Keratinocyte (primary cell): Measurements from ENCODE around the gene TMEM132D. TPM values are rescaled to one million over a fixed set of nuclear protein-coding genes. Genes with fewer than 3 reads are reported as not detected.

Experiments
- DNase-seq: peaks from one replicate; pipeline ENCODE4 v3.0.0-alpha.2; 2011; ENCODE audit warnings: low read depth, missing footprints, low spot score
- FAIRE-seq: peaks from 2 replicates; lab custom pipeline; 2011; peaks lifted over from hg19 to GRCh38; lab: Jason Lieb, UNC
- H2AFZ ChIP-seq: 2 replicates; pipeline ENCODE4 v1.6.0; 2012; ENCODE audit warnings: low read length, control low read depth, inconsistent platforms; ENCODE audit not compliant: control insufficient read depth
- H3K27ac ChIP-seq: 2 replicates; pipeline ENCODE4 v1.5.1; 2011; ENCODE audit warnings: low read length; ENCODE audit not compliant: control insufficient read depth, insufficient read depth
- H3K27me3 ChIP-seq: 3 replicates; pipeline ENCODE4 v1.6.0; 2011; ENCODE audit warnings: low read length; ENCODE audit not compliant: control insufficient read depth, insufficient read depth; ENCODE audit errors: extremely low read depth
- H3K36me3 ChIP-seq, 2 experiments: 2 replicates in 1 of 2; 3 replicates in 1 of 2; pipeline ENCODE4 v1.5.1; 2011; ENCODE audit warnings: low read length in 2 of 2, mild to moderate bottlenecking in 1 of 2; ENCODE audit not compliant: control insufficient read depth in 2 of 2, insufficient read depth in 2 of 2; ENCODE audit errors: extremely low read depth in 1 of 2
- H3K4me1 ChIP-seq: 3 replicates; pipeline ENCODE4 v1.5.1; 2011; ENCODE audit warnings: low read length; ENCODE audit not compliant: control insufficient read depth, insufficient read depth; ENCODE audit errors: extremely low read depth
- H3K4me2 ChIP-seq: 3 replicates; pipeline ENCODE4 v1.6.0; 2011; ENCODE audit warnings: low read depth, low read length; ENCODE audit not compliant: control insufficient read depth, insufficient read depth; ENCODE audit errors: extremely low read depth
- H3K4me3 ChIP-seq, 3 experiments: fragments of 200-600 bp in 1 of 3; sonication (generic) in 1 of 3; 2 replicates in 2 of 3; 3 replicates in 1 of 3; pipeline ENCODE4 v1.5.1; 2011 to 2016; ENCODE audit warnings: low read length in 3 of 3, mild to moderate bottlenecking in 3 of 3, control low read depth in 2 of 3, inconsistent platforms in 1 of 3, low read depth in 1 of 3, mixed read lengths in 1 of 3, mixed run types in 1 of 3, moderate library complexity in 1 of 3; ENCODE audit not compliant: control insufficient read depth in 2 of 3, insufficient read depth in 2 of 3; ENCODE audit errors: extremely low read depth in 1 of 3
- H3K79me2 ChIP-seq: 2 replicates; pipeline ENCODE4 v1.6.0; 2012; ENCODE audit warnings: low read length; ENCODE audit not compliant: control insufficient read depth, insufficient read depth
- H3K9ac ChIP-seq: 3 replicates; pipeline ENCODE4 v1.6.0; 2011; ENCODE audit warnings: low read length; ENCODE audit not compliant: control insufficient read depth, insufficient read depth; ENCODE audit errors: extremely low read depth
- H3K9me1 ChIP-seq: 3 replicates; pipeline ENCODE4 v1.6.0; 2011; ENCODE audit warnings: low read length; ENCODE audit not compliant: control insufficient read depth, insufficient read depth; ENCODE audit errors: extremely low read depth
- H3K9me3 ChIP-seq: 2 replicates; pipeline ENCODE4 v1.5.1; 2012; ENCODE audit warnings: low read depth, low read length; ENCODE audit not compliant: control insufficient read depth
- H4K20me1 ChIP-seq: 3 replicates; pipeline ENCODE4 v1.6.0; 2011; ENCODE audit warnings: low read length; ENCODE audit not compliant: control insufficient read depth, insufficient read depth; ENCODE audit errors: extremely low read depth
- EZH2 ChIP-seq: IDR thresholded peaks from one replicate; pipeline ENCODE4 v1.6.1; 2012; ENCODE audit warnings: inconsistent platforms, mild to moderate bottlenecking, low read length, moderate library complexity
- dilution Hi-C: fragments of 300-500 bp; cut with MboI; formaldehyde crosslinking; loops from one replicate; pipeline ENCODE4 v1.7.0; 2020; ENCODE audit warnings: low sequenced_read_pairs; ENCODE audit not compliant: extremely low pct_ligation_motif_present
- polyA plus RNA-seq, 5 experiments: library from polyadenylated mRNA; depleted of rRNA in 3 of 5; stranded (reverse) in 3 of 5; stranded (forward) in 1 of 5; unstranded in 1 of 5; fragments of >200 nt; gene quantifications; 1 replicate in 1 of 5; 2 replicates in 3 of 5; 3 replicates in 1 of 5; pipeline versions ENCODE4 v1.2.1 to v1.2.3, GENCODE V29; 2011 to 2012; ENCODE audit warnings: missing spikeins in 2 of 5, low read depth in 1 of 5, low replicate concordance in 1 of 5
- TF ChIP-seq, protein P1 (sequence below), 3 experiments: IDR thresholded peaks in 1 of 3; conservative IDR thresholded peaks in 1 of 3; optimal IDR thresholded peaks in 1 of 3; 2 replicates in 2 of 3; 3 replicates in 1 of 3; pipeline versions ENCODE3 to v1.5.1; 2011; ENCODE audit warnings: low read length in 3 of 3, mild to moderate bottlenecking in 3 of 3, moderate library complexity in 2 of 3, control low read depth in 1 of 3, inconsistent platforms in 1 of 3; ENCODE audit not compliant: insufficient read depth in 2 of 3; ENCODE audit errors: extremely low read depth in 1 of 3

TMEM132D gene
- polyA plus RNA-seq, 1 donor (not counting 4 experiments of a cell fraction or from before 2014, with no cell fraction given) = not detected

DNA sequence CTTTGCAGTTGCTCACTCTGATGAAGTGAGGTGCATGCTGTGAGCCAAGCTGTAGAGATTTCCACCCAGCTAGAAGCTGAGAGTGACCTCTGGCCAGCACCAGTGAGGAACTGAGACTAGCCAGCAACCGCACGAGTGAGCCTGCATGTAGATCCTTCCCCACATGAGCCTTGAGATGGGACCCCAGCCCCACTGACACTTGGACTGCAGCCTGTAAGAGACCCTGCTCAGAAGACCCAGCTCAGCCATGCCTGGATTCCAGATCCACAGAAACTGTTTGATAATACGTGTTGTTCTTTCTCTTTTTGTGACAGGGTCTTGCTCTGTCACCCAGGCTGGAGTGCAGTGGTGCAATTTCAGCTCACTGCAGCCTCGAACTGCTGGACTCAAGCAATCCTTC, 821.4 kb downstream of the TMEM132D start:
- Histone ChIP-seq H3K27me3 (no peaks in the 10 kb centered on the region), H2AFZ (no peak overlapping the region), H3K4me3 (no peak overlapping the region), H3K9me3 (peaks cover 14% of the 10 kb centered on the region), H3K36me3 (no peaks in the 10 kb centered on the region), H4K20me1 (no peaks in the 10 kb centered on the region), H3K4me2 (no peak overlapping the region), H3K9me1 (no peaks in the 10 kb centered on the region), H3K9ac (no peak overlapping the region), H3K4me1 (no peaks in the 10 kb centered on the region), H3K79me2 (no peaks in the 10 kb centered on the region), H3K27ac (no peak overlapping the region)
- no peak for FAIRE-seq
- no peak for TF ChIP-seq EZH2
- TF ChIP-seq, protein P1, sequence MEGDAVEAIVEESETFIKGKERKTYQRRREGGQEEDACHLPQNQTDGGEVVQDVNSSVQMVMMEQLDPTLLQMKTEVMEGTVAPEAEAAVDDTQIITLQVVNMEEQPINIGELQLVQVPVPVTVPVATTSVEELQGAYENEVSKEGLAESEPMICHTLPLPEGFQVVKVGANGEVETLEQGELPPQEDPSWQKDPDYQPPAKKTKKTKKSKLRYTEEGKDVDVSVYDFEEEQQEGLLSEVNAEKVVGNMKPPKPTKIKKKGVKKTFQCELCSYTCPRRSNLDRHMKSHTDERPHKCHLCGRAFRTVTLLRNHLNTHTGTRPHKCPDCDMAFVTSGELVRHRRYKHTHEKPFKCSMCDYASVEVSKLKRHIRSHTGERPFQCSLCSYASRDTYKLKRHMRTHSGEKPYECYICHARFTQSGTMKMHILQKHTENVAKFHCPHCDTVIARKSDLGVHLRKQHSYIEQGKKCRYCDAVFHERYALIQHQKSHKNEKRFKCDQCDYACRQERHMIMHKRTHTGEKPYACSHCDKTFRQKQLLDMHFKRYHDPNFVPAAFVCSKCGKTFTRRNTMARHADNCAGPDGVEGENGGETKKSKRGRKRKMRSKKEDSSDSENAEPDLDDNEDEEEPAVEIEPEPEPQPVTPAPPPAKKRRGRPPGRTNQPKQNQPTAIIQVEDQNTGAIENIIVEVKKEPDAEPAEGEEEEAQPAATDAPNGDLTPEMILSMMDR (optimal IDR thresholded peaks at IDR 0.05 in 1 of 3, IDR thresholded peaks at IDR 0.05 in 1 of 3, conservative IDR thresholded peaks at IDR 0.05 in 1 of 3; ENCODE audit: extremely low read depth in 1 of 3, insufficient read depth in 2 of 3, low read length in 3 of 3) = no peak
- dilution Hi-C loops = no loop called here
- no peak for DNase-seq

DNA sequence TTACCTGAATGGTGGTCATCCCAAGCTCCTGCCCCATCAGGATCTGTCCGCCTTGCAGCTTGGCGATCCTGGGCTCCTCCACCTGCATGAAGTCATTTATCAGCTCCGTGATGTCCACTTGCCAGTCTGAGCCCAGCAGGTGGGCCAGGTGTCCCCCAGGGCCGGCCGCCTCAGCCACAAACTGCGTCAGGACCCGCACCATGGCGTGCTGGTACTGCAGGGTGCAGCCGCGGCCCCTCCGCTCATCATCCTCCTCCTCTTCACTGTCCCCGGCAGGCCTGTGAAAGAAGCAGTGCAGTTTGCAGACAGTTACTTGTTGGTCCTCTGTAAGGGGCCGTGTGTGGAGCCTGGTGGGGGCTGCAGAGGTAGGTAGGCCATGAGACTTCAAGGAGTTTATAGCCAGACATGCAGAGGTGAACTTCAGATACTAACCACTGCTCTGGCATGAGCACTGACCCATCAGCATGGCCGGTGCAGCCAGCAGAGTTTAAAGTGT, 822.0 kb downstream of the TMEM132D start:
- no peak overlapping the region for H3K27ac ChIP-seq
- peaks cover 12% of the 10 kb centered on the region for H3K9me3 ChIP-seq
- no peaks in the 10 kb centered on the region for H3K4me1 ChIP-seq
- no peak overlapping the region for H2AFZ ChIP-seq
- no peaks in the 10 kb centered on the region for H3K36me3 ChIP-seq
- H3K4me2 ChIP-seq = no peak overlapping the region
- FAIRE-seq (no peak), DNase-seq (no peak)
- H3K9ac ChIP-seq = no peak overlapping the region
- no peaks in the 10 kb centered on the region for H4K20me1 ChIP-seq
- dilution Hi-C loops = no loop called here
- no peaks in the 10 kb centered on the region for H3K79me2 ChIP-seq
- TF ChIP-seq, protein P1 (optimal IDR thresholded peaks at IDR 0.05 in 1 of 3, IDR thresholded peaks at IDR 0.05 in 1 of 3, conservative IDR thresholded peaks at IDR 0.05 in 1 of 3; ENCODE audit: extremely low read depth in 1 of 3, insufficient read depth in 2 of 3, low read length in 3 of 3) = no peak
- no peak for TF ChIP-seq EZH2
- H3K9me1 ChIP-seq = no peaks in the 10 kb centered on the region
- no peak overlapping the region for H3K4me3 ChIP-seq
- H3K27me3 ChIP-seq = no peaks in the 10 kb centered on the region
